MM.1S (cell line): ENCODE data around the gene CCDC18.

Experiments used
- DNase-seq: peaks from one replicate; pipeline ENCODE4 v3.0.0-alpha.2; 2015
- H2AFZ ChIP-seq: fragments of 300-600 bp; sonication (generic); 2 replicates; pipeline ENCODE4 v1.6.0; 2016; ENCODE audit warnings: antibody characterized with exemption, low read length
- H3F3A ChIP-seq: fragments of 300-600 bp; sonication (generic); 2 replicates; pipeline ENCODE4 v1.6.1; 2016; ENCODE audit warnings: mild to moderate bottlenecking, antibody characterized with exemption, low read length, moderate library complexity, mixed read lengths; ENCODE audit not compliant: insufficient read depth
- H3K27ac ChIP-seq: fragments of 300-600 bp; sonication (generic); 2 replicates; pipeline ENCODE4 v1.5.1; 2016; ENCODE audit warnings: mild to moderate bottlenecking, low read length
- H3K27me3 ChIP-seq: fragments of 300-600 bp; sonication (generic); replicated peaks from 2 replicates; pipeline ENCODE4 v1.6.0; 2016; ENCODE audit warnings: low read length; ENCODE audit not compliant: insufficient read depth
- H3K36me3 ChIP-seq: fragments of 300-600 bp; sonication (generic); replicated peaks from 2 replicates; pipeline ENCODE4 v1.6.1; 2016; ENCODE audit warnings: mild to moderate bottlenecking, low read length, mixed read lengths; ENCODE audit not compliant: insufficient read depth
- H3K4me1 ChIP-seq: fragments of 300-600 bp; sonication (generic); 2 replicates; pipeline ENCODE4 v1.6.1; 2016; ENCODE audit warnings: low read length, mixed read lengths
- H3K4me2 ChIP-seq: fragments of 300-600 bp; sonication (generic); 2 replicates; pipeline ENCODE4 v1.6.0; 2016; ENCODE audit warnings: low read depth, low read length
- H3K4me3 ChIP-seq: fragments of 300-600 bp; sonication (generic); 2 replicates; pipeline ENCODE4 v1.5.1; 2016; ENCODE audit warnings: low read length, mixed read lengths
- H3K79me2 ChIP-seq: fragments of 300-600 bp; sonication (generic); 2 replicates; pipeline ENCODE4 v1.6.1; 2016; ENCODE audit warnings: mixed run types, low read length, mixed read lengths
- H3K9ac ChIP-seq: fragments of 300-600 bp; sonication (generic); 2 replicates; pipeline ENCODE4 v1.6.1; 2016; ENCODE audit warnings: low read length, mixed read lengths
- H3K9me2 ChIP-seq: fragments of 300-600 bp; sonication (generic); replicated peaks from 2 replicates; pipeline ENCODE4 v1.6.1; 2016; ENCODE audit warnings: mild to moderate bottlenecking, low read length, mixed read lengths; ENCODE audit not compliant: insufficient read depth
- H3K9me3 ChIP-seq: fragments of 300-600 bp; sonication (generic); replicated peaks from 2 replicates; pipeline ENCODE4 v1.6.1; 2016; ENCODE audit warnings: mild to moderate bottlenecking, low read length, mixed read lengths; ENCODE audit not compliant: insufficient read depth
- H4K20me1 ChIP-seq: fragments of 300-600 bp; sonication (generic); 2 replicates; pipeline ENCODE4 v1.6.1; 2016; ENCODE audit warnings: mild to moderate bottlenecking, low read length, moderate library complexity, mixed read lengths; ENCODE audit not compliant: insufficient read depth
- EZH2 ChIP-seq: fragments of 300-600 bp; sonication (generic); optimal IDR thresholded peaks from 2 replicates; pipeline ENCODE3; 2017; ENCODE audit warnings: low read depth, mild to moderate bottlenecking, antibody characterized with exemption, low read length, mixed read lengths
- EZH2phosphoT487 ChIP-seq: fragments of 300-600 bp; sonication (generic); IDR thresholded peaks from 2 replicates; pipeline ENCODE4 v1.6.1; 2018; ENCODE audit warnings: antibody characterized with exemption, low read length
- TF ChIP-seq, protein P1 (sequence below): fragments of 300-600 bp; sonication (generic); IDR thresholded peaks from 2 replicates; pipeline ENCODE4 v1.5.1; 2016; ENCODE audit warnings: antibody characterized with exemption, low read length, mixed read lengths

CCDC18 gene

DNA sequence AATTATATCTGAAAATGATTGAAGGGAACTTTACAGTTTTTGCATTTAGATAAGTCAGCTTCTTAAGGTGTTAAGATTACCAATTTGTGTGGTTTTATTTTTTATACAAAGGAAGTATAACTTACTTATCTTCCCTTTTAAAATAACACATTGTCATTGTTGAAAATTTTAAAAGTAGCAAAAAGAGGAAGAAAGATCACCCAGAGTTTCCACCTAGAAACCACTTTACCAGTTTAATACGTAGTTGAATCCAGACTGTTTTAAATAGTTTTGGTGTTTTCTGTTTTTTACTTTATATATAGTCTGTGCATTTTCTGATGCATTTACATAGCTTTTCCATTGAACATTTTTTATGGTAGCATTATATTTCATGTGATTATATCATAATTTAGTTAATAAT, 6.1 kb downstream of the CCDC18 start:
- Histone ChIP-seq H3K9me2 (no peaks in the 10 kb centered on the region), H3K36me3 (no peaks in the 10 kb centered on the region), H3K4me3 (no peak overlapping the region), H3K27me3 (no peaks in the 10 kb centered on the region), H3K4me1 (no peaks in the 10 kb centered on the region), H3K79me2 (peaks cover 9% of the 10 kb centered on the region), H3K27ac (no peak overlapping the region), H4K20me1 (no peaks in the 10 kb centered on the region), H3K4me2 (no peak overlapping the region), H3K9me3 (no peaks in the 10 kb centered on the region), H3K9ac (no peak overlapping the region), H3F3A (no peaks in the 10 kb centered on the region), H2AFZ (no peak overlapping the region)
- TF ChIP-seq EZH2phosphoT487 (no peak), EZH2 (no peak)
- TF ChIP-seq, protein P1, sequence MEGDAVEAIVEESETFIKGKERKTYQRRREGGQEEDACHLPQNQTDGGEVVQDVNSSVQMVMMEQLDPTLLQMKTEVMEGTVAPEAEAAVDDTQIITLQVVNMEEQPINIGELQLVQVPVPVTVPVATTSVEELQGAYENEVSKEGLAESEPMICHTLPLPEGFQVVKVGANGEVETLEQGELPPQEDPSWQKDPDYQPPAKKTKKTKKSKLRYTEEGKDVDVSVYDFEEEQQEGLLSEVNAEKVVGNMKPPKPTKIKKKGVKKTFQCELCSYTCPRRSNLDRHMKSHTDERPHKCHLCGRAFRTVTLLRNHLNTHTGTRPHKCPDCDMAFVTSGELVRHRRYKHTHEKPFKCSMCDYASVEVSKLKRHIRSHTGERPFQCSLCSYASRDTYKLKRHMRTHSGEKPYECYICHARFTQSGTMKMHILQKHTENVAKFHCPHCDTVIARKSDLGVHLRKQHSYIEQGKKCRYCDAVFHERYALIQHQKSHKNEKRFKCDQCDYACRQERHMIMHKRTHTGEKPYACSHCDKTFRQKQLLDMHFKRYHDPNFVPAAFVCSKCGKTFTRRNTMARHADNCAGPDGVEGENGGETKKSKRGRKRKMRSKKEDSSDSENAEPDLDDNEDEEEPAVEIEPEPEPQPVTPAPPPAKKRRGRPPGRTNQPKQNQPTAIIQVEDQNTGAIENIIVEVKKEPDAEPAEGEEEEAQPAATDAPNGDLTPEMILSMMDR: no peak
- DNase-seq: no peak

DNA sequence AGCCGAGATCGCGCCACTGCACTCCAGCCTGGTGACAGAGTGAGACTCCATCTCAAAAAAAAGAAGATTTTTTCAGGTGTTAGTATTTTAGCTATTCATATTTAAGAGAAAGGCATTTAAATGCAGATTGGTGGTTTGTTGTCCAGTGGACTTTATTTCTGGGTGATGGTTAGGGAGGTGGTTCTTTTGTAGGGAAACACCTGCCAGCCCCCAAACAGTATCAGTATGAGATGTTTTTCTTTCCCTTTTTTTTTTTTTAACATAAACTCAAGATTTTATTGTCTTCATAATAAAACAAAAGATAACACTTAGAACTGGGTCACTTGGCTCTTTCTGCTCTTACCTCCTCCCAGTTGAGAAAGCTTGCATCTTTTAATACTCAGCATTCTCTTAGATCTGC, 9.9 kb downstream of the CCDC18 start:
- Histone ChIP-seq H3K27me3 (no peaks in the 10 kb centered on the region), H2AFZ (no peak overlapping the region), H3K9ac (no peak overlapping the region), H3K9me2 (no peaks in the 10 kb centered on the region), H3K4me3 (no peak overlapping the region), H3K9me3 (no peaks in the 10 kb centered on the region), H3K36me3 (no peaks in the 10 kb centered on the region), H3K27ac (no peak overlapping the region), H3K4me1 (no peaks in the 10 kb centered on the region), H3F3A (no peaks in the 10 kb centered on the region), H4K20me1 (no peaks in the 10 kb centered on the region), H3K79me2 (no peaks in the 10 kb centered on the region), H3K4me2 (no peak overlapping the region)
- TF ChIP-seq, protein P1: no peak
- TF ChIP-seq EZH2phosphoT487: no peak
- TF ChIP-seq EZH2: no peak
- no peak for DNase-seq

DNA sequence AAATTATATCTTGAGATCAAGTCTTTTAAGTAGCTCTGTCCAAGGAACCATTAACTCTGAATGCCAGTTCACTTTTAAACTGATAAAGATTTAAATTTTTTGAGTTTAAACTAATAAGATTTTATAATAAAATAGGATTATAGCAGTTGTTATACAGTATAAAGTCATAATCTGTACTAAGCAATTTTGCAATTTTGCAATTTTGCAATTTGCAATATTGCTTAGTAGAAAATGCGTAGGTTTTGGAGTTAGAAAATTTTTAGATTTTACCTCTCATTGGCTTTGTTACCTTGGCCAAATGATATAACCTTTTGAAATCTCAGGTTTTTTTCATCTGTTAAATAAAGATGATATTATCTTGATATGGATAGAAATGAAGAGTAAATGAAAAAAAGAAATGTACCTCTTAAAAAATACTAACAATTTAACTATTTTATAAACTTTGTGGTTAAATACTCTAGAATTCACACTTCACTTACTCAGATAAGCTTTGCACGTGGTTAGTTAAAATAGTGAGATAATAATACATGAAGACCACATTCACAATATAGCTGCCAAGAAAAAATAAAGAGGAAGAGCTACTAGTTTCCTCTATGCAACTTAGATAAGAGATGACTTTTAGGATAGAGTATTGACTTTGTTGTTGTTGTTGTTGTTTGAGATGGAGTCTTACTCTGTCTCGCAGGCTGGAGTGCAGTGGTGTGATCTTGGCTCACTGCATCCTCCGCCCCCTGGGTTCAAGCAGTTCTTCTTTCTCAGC, 13.9 kb downstream of the CCDC18 start:
- H3K9ac ChIP-seq: no peak overlapping the region
- H3F3A ChIP-seq: no peaks in the 10 kb centered on the region
- no peak overlapping the region for H3K4me2 ChIP-seq
- H3K79me2 ChIP-seq: no peaks in the 10 kb centered on the region
- no peaks in the 10 kb centered on the region for H3K9me3 ChIP-seq
- no peaks in the 10 kb centered on the region for H3K4me1 ChIP-seq
- no peak for DNase-seq
- no peaks in the 10 kb centered on the region for H3K9me2 ChIP-seq
- H3K4me3 ChIP-seq: no peak overlapping the region
- no peak for TF ChIP-seq EZH2
- no peak for TF ChIP-seq EZH2phosphoT487
- no peak overlapping the region for H3K27ac ChIP-seq
- no peaks in the 10 kb centered on the region for H3K36me3 ChIP-seq
- H4K20me1 ChIP-seq: no peaks in the 10 kb centered on the region
- H2AFZ ChIP-seq: no peak overlapping the region
- H3K27me3 ChIP-seq: no peaks in the 10 kb centered on the region

DNA sequence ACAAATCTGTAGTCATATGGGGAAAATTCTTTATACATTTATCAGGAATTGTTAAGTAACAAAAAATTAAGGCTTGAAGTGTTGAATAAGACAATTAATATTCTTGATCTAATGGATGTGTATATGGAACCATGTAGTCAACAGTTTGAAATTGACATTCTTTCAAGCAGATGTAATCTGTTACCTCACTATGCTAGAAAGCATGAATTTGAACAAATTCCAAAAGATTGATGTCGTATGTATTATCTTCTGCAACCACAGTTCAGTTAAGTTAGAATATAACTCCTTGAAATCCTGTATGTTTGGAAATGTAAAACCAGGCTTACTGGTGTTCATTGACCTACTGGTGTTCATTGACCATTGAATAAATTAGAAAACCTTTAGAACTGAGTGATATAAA, 16.1 kb downstream of the CCDC18 start:
- no peak overlapping the region for H2AFZ ChIP-seq
- no peaks in the 10 kb centered on the region for H3K79me2 ChIP-seq
- H3K4me3 ChIP-seq: no peak overlapping the region
- H3K27me3 ChIP-seq: no peaks in the 10 kb centered on the region
- H3K27ac ChIP-seq: no peak overlapping the region
- no peak overlapping the region for H3K4me2 ChIP-seq
- no peaks in the 10 kb centered on the region for H3K9me3 ChIP-seq
- no peaks in the 10 kb centered on the region for H3F3A ChIP-seq
- no peaks in the 10 kb centered on the region for H3K36me3 ChIP-seq
- TF ChIP-seq EZH2phosphoT487 (no peak), EZH2 (no peak)
- TF ChIP-seq, protein P1: no peak
- no peaks in the 10 kb centered on the region for H3K9me2 ChIP-seq
- no peak overlapping the region for H3K9ac ChIP-seq
- no peak for DNase-seq
- no peaks in the 10 kb centered on the region for H4K20me1 ChIP-seq
- H3K4me1 ChIP-seq: no peaks in the 10 kb centered on the region
